ENCODE measurements around the gene PICALM.

PICALM gene

GRCh38 chr11:86073948-86074347 is 5.1 kb upstream of the PICALM start:
- DNase-seq = no peak

DNA sequence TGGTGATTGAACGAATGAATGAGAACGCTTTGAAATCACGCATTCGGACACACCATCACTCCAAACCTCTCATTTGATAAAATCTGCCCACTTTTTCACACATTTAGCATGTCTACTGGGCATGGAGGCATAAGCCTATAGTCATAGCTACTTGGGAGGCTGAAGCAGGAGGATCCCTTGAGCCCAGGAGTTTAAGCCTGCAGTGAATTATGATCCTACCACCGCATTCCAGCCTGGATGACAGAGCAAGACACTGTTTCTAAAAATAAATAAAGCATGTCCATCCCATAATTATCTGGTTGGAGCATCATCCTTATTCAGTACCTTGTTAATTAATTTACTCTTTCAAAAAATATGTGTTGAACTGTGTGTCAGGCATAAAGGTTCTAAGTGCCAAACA is 3.3 kb upstream of the PICALM start:
- DNase-seq = peak; percentile 39

GRCh38 chr11:86070142-86071056 is 1.5 kb upstream of the PICALM start:
- DNase-seq = peak; percentile 43

DNA sequence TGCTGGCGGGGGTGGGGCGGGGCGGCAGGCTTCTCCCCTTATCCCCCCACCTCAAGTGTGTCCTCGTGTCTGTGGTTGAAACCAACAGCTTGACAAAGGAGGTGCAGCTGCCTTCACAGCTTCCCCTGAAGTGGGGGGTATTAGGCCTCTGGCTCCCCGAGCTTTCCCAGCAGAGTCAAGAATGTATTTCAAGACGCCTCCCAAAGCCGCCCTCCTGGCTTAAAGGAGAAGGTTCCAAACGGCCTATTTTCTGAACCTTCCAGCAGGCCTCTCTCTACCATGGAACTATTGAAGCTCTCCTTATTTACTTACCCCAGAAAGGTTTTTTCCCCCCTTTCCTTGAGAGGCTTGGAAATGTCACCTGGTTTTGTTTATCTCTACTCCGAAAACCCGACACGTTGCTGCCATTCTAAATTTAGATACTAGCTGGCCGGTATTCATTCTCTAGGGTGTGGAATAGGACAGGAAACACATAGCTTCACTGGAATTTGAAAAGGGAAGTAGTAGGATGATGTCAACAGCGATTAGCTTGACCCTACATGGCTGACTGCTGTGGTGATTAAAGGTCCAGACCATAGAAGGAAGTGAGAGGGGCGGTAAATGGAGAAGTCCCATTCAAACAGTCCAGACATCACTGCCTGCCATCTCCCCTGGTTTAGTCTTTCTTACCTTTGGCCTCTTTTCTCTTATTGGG is 671 bp upstream of the PICALM start:
- peak; percentile 97 for DNase-seq

DNA sequence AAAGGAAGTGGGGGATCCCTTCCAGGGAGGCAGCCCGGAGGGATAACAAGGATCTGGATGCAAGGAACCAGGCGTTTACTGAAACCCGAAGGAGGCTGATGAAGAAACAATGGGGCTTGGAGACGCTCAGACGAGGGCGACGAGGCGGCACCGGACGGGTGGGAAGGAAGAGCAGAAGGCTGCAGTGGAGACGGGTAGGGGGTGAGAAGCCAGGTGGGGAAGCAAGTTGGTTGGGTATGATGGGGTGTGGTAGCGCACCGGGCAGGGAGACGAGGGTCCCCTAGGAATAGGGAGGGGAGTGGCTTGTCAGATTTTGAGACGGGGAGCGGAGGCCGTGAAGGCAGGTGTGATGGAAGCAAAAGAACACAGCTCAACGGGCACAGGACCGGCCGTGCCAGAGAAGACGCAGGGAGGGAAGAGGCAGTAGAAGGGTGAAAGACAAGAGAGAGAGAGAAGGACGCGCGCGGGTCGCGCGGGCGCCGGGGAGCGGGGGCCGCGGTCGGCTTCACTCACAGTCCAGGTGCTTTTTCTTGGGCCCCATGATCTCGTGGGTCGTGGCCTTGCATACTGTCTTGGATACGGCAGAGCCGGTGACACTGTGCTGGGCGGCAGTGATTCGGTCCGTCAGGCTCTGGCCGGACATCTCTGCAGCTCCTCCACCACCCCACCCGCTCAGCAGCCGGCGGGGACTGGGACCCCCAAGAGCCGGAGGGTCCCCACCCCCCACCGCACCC is 579 bp downstream of the PICALM start:
- DNase-seq = peak; percentile 31

DNA sequence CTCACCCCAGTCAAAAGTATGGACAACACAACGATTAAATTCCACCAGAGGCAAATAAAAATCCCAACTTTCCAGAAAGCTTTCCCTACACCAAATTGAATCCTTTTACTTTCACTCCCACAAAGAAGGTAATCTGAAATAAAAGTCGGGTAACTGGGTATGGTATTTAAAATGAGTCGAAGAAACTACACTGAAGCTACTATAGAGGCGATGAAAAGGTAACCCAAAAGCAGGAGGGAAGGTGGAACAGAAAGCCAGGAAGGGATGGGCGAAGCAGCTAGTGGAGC is 1.1 kb downstream of the PICALM start:
- DNase-seq = no peak

DNA sequence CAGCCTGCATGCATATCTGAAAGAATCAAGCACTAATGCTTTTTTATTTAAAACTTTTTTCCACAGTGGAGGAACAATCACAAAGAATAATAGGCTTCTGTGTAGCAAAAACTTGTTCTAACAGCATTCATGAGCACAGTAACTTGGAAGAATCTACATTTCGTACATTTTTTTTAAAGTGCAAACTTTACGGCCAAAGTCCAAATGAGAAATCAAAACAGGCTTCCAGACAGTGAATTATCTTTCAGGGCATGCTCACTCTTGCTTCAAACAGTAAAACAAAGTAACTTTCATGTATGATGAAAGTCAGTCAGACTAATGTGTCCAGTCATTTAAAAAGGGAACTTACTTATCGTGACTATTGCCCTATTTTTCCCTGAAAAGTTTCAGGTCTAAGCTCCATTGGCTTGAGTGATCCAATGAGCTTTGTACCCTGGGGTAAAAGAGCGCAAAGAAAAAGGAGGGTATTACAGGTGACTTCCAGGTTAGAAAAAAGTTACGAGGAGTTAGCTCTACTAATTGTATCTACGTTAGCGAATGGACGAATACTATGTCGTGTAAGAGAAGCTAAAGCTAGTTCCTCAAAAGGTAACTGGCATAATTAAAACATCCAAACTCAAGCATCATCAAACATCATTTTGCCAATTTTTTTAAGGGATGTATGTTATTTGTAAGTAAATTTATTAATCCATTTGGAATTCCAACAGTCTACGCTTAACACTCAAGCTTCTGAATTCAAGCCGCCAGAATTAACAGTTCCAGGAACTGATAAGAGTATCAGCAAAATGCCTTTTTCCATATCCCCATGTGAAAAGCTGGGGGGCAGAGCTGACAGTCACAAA is 1.7 kb downstream of the PICALM start:
- DNase-seq = no peak

- no peak for DNase-seq
Measured at GRCh38 chr11:86066657-86067008, 2.3 kb downstream of the PICALM start.

- no peak for DNase-seq
Measured at GRCh38 chr11:86066033-86066432, 2.9 kb downstream of the PICALM start.

- DNase-seq = peak; percentile 28
Measured at GRCh38 chr11:86064220-86064803, 4.6 kb downstream of the PICALM start.

- DNase-seq = peak; percentile 43
Measured at GRCh38 chr11:86063536-86063935, 5.3 kb downstream of the PICALM start.

- DNase-seq = no peak
Measured at GRCh38 chr11:86062719-86063118, 6.2 kb downstream of the PICALM start.

DNA sequence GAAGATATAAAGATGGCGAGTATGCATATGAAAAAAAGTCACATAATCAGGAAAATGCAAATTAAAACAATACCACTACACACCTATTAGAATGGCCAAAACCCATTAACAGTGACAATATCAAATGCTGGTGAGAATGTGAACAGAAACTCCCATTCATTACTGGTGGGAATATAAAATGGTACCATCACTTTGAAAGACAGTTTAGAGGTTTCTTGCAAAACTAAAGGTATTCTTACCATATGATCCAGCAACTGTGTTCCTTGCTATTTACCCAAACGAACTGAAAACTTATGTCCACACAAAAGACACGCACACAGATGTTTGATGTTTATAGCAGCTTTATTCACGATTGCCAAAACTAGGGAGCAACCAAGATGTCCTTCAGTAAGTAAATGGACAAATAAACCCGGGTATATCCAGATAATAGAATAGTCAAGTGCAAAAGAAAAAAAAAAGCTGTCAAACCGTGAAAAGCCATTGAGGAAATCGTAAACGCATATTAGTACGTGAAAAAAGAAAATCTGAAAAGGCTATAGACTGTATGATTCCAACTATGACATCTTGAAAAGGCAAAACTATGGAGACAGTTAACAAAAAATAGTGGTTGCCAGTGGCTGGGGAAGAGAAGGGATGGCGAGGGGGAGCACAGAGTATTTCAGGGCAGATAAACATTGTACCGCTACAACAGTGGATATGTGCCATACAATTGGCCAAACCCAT is 7.2 kb downstream of the PICALM start:
- DNase-seq = no peak

DNA sequence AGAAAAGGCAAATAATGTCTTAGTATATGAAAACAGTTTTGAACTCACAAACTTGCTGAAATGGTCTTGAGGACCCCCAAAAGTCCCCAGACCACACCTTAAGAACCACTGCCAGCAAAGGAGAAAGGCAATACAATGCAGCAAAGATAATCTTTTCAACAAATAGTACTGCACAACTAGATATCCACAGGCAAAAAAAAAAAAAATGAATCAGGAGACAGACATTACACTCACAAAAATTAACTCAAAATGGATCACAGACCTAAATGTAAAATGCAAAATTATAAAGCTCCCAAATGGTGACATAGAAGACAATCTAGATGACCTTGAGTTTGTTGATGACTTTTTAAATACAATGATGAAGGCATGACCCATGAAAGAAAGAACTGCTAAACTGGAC is 8.3 kb downstream of the PICALM start:
- no peak for DNase-seq

DNA sequence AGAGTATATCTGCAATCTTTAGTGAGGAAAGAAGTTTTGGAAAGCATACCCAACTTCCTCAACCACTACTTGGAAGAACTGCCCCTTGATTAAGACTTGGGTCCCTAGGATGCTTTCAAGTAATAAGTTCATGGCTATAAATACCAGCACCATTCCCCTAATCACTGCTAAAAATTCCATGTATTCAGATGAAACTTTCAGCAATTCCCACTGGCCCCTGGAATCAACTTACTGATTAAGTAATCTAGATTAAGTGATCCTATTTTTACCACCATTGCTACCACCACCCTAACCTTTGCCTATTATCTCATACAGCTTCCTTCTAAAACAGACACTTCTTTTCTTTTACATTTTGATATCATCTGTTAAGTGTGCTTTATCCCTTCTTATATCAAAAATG is 10.5 kb downstream of the PICALM start:
- no peak for DNase-seq

GRCh38 chr11:86056351-86056854 is 12.5 kb downstream of the PICALM start:
- DNase-seq = no peak

DNA sequence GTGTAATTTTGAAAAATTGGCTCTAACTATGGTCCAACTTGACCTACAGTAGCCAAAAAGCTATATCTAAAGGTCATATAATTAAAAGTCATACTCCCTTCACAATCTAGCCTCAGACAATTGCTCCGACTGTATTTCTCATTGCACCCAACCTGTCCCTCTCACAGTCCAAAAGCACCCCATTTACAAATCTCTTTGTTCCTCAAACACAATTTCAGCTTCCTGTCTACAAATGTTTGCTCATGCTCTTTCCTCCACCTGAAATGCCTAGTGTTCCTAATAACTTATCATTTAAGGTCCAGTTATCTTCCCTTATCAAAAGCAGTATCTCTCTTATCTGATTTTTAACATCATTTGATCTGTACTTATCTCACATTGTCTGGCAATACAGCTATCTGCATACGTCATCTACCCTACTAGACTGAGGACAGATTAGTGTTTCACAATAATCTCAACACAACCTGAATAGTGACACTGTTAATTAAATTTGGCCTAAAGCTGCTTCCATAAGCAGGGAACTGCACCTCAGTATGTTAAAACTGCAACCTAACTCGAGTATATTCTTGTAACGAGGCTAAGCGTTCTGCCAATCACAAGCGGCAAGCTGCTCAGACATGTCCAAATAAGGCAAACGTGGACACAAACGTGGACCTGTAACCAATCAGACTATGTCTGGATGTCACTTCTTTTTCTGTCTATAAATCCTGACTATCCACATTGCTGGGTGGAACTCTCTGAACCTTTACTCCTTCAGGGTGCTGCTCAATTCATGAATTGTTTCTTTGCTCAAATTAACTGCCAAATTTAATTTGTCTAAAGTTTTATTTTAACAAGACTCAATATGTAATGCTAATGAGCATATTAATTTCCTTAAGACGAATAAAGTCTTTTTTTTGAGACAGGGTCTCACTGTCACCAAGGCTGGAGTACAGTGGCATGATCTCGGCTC is 15.9 kb downstream of the PICALM start:
- no peak for DNase-seq

- no peak for DNase-seq
Measured at GRCh38 chr11:86050196-86050709, 18.6 kb downstream of the PICALM start.

- peak; percentile 58 for DNase-seq
Measured at GRCh38 chr11:86047275-86047991, 21.5 kb downstream of the PICALM start.
